HG02759 (cell line): ENCODE measurements around the gene FAM110D.

Source experiments
- ATAC-seq: cut with Tn5 transposase; IDR thresholded peaks from one replicate; pipeline ENCODE4 v1.9.1; 2021; ENCODE audit warnings: mild to moderate bottlenecking, moderate library complexity; ENCODE audit not compliant: unreplicated experiment

The FAM110D gene

DNA sequence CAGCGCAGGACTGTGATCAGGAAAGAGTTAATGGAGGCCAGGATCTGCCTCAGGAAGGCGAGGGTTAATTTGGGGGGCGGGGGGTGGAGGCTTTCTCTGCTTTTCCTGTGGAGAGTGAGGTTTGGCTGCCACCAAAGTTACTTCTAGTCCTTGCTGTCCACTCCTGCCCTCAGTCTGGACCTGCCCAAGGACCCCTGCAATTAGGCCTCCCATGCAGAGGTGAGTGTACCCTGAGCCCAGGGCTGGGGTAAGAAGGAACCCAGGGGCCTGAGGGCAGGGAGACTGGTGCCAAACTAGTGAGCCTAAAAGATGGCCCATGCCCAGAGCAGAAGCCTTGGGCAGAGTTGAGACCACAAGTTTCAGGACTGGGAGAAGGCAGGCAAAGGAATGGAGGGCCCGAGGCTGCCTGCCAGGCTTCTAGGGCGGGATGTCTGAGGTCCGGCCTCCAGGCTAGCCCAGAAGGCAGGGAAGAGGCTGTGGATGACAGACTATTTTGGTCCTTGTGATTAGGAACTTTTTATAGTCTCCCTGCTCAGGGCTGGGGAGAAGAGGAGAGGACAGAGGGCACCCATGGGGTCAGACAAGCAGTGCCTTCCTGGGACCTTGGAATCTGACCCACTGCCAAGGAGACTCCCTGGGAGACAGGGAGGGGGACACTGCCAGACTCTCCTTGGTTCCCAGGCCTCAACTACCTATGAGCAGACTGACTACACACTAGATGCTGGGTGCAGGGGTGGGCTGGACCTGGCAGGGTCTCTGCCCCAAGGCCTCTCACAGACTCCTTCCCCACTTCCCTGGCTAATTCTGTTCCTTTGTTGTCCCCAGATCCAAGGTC, at the start of gene FAM110D:
FAM110D (plus strand) TSS at position 172 of the 835 bp plus-strand sequence. CDS start 2,213 bp downstream, outside the sequence.
- no peak for ATAC-seq

DNA sequence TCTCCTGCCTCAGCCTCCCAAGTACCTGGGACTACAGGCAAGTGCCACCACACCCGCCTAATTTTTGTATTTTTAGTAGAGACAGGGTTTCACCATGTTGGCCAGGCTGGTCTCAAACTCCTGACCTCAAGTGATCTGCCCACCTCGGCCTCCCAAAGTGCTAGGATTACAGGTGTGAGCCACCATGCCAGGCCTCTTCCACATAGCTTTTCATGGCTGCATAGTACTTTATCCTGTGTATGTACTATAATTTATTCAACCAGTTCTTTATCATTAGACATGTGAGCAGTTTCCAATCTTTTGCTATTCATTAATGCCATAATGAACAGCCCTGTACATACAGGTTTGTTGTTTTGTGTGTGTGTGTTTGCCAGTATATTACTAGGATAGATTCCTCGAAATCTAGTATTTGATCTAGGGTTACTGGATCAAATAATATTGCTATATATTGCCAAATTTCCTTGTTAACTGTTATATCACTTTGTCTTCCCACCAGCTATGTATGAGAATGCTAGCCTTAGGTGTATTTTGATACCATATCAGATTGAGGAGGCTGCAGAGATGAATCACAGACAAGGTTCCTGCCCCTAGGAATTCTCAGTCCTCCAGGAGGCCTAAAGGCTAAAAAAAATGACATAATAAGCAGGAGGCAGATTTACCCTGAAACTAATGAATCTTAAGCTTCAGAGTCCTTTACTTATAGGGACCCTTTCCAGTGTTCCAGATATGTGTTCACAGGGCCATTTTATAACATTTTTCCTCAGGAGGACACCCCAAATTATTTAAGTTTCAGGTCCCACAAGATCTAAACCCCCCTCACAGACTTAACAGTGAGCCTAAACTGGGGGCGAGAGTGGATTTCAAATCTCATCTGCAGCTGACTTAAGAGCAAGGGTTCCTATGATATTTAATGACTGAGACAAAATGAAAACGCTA, 49.4 kb upstream of the FAM110D start:
- ATAC-seq: no peak

DNA sequence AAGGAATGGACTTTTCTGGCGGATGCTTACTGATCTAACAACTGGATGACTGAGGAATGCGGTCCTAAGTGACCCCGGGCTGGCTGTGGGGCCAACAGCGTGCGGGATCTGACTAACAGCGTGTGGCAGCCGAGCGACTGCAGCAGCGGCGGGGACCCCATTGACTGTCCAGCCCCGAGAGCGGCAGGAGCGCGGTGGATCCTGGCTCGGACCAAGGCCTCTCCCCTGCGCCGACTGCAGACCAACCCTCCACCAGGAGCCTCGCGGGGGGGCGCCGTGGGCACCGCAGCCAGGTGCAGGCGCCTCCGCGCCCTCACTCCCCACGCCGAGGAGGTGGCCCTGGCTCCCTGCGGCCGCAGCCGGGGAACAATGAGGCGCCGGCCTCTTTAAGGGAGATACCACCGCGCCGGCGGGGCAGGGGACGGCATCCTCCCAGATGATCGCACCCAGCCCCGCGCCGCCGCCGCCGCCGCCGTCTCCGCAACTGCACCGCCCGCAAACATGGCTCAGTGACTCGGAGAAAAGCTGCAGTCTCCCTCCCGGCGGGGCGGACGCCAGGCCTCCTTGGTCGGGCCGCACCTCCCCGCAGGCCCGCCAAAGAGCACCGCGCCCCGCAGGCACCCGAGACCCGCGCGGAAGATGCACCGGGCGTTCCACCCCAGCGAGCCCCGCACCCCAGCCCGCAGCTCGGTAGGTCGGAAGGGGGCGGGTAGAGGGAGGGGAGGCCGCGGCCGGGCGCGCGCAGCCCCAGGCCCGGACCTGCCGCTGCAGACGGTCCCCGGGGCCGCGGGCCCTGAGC, 47.9 kb upstream of the FAM110D start:
- ATAC-seq: peak; percentile 42

DNA sequence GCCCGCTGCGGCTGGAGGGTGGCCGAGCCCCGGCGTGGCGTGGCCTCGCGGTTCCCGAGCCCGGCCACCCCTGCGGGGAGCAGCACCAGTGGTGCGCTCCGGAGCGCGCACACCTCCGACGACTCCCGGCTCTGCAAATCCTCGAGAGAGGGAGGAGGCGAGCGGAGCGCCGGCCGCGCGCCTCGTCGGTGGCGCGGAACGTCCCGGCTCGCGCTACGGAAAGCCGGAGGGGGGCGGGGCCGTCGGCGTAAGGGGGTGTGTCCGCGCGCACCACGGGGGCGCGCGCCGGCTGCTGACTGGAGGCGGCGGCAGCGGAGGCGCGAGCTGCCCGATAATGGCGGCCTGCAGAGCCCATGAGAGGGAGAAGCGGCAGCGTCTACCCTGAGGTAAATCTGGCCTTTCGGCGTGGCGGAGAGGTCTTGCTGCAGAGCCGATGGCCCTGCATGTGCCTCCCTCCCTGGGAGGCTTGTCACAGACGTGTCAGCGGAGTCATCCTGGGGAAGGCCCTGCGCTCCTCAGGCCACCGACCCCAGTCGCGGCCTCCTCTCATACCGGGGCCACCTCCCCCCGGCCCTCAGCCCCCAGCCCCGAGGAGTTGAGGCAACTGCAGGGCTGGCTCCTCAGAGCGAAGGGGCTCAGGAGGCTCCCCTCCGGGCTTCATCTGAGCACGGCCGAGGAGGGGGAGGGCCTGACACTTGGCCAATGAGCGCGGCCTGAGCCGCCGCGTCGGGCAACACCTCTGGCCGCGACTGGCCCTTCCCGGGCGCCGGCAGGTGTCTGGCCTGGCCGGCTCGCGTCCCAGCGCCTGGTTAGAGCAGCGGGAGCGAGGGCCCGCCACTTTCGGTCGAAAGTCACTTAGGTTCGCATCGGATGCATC, 47.1 kb upstream of the FAM110D start, which contains the start of gene PDIK1L:
PDIK1L (plus strand) TSS at position 295 of the 877 bp plus-strand sequence. CDS start 2,485 bp downstream, outside the sequence.
- peak; percentile 76 for ATAC-seq

DNA sequence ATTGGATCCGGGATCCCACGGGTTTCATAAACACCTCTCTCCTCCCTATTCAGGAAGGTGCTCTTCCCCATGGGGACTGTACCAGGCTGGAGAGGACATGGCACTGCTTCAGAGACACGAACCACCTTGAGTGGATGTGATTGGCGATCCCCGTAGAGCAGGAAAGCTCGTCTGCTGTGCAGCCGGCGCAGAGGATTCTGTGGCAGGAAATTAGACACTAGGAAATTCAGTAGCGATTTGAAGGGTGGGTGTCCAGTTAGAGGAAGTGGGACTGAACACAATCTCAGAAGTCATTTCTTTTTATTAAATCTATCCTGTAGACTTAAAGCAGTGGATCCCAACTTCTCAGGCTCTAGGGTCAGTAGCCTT, 46.5 kb upstream of the FAM110D start:
- ATAC-seq: peak; percentile 2

DNA sequence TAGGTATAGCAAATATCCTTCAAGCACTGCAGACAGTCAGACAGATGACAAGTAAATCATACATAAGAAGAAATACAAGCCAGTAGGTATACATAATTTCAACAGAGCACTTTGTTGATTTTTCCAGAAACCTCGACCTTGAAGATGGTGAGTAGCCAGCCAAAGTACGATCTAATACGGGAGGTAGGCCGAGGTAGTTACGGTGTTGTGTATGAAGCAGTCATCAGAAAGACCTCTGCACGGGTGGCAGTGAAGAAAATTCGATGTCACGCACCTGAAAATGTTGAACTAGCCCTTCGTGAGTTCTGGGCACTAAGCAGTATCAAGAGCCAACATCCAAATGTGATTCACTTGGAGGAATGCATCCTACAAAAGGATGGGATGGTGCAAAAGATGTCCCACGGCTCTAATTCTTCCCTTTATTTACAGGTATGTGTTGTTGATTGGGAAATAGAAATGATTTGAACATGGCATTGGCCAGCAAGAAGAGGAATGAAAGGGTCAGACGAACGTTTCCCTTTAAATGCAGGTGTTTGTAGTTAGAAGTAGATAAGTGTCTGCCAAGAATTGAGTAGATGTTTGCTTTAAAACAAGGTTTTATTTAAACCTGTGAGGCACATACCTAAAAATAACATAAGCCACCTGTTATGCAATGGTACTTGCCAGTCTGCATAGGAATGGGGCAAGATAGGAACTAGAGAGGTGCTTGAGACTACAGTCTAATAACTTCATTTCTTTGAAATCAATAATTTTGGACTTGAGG, 44.5 kb upstream of the FAM110D start:
- ATAC-seq: no peak

DNA sequence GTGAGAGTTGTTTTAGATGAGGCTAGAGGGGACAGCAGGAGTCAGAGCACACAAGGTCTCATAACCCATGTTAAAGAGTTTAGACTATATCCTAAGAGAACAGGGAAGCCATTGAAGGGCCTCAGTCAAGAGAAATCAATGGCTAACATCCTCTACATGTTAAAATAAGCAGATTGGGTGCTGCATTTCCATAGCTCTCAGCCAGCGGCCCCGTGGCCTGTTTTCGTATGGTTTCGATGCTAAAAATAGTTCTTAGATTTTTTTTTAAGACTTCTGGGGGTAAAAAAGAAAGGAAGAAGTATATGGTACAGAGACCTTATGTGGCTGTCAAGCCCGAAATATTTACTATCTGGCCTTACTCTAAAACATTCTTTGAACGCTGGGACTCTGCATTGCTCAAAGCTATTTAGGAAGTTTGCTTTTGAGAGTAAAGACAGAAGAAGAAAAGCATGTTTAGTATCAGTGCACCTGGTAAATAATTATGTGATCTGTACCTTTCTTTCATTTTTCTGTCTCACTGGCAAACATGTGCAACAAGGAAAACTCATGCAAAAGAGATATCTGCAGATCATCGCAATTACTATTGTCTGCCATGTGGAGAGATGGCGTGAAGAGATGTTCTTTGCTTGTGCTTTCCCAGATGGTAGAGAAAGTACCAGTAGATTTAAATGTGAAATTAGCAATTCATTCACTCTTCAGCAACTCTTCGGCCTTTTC, 38.8 kb upstream of the FAM110D start:
- ATAC-seq: no peak

DNA sequence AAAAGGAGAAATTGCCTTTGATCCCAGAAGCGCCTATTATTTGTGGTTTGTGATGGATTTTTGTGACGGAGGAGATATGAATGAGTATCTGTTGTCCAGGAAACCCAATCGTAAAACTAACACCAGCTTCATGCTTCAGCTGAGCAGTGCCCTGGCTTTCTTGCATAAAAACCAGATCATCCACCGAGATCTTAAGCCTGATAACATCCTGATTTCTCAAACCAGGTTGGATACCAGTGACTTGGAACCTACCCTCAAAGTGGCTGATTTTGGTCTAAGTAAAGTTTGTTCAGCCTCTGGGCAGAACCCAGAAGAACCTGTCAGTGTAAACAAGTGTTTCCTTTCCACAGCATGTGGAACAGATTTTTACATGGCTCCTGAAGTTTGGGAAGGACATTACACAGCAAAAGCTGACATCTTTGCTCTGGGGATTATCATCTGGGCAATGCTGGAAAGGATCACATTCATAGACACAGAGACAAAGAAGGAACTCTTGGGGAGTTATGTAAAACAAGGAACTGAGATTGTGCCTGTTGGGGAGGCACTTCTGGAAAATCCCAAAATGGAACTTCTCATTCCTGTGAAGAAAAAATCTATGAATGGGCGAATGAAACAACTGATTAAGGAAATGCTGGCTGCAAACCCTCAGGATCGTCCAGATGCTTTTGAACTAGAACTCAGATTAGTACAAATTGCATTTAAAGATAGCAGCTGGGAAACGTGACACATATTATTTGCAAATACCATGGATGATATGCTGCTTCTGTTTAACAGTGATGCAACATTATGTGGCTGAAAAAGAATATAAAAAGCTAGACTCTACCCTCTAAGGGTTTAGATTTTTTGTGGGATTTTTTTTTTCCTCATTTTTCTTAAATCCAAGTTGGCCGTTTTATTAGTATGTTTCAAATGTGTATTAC, 36.8 kb upstream of the FAM110D start:
- no peak for ATAC-seq

DNA sequence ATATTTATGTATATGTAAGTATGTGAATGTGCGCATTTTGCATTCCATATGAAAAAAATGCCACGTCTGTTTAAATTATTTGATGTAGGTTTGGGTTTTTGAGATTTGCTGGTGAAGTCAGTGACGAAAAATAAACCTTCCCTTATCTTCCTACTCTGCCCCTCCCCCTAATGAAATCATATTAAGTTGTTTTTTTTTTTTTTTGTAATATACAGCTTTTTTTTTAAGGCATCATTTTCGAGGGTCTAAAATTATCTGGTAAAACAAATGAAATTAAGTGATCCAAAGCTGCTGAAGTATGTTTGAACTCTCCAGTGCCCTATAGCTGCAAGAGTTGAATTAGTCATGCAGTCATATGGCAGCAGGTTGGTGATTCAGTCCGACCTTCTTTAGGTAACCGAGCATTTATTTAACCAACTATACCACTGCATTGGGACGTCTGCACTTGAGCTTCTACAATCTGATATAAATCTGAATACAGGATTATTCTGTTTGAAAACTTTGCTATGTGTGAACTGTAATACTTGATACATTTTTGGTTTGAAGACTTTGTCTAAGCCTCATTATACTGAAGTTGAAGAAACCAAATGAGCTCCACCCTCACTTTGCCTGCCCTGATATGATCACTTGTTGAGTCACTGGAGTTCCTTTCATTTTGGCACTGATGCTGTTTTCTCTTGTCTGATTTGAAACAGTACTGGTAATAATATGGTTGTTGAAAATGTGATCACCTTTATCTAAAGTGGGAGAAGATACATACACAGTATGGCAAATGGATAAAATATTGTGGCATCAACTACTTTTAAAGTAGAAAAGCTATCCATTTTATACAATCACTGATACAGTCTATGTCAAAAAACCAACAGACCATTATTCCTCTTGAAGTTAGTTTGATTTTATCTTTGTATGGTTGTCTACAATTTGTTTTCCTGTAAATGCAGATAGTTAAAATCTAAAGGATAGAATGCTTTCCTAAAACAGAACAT, 35.6 kb upstream of the FAM110D start:
- ATAC-seq: no peak

DNA sequence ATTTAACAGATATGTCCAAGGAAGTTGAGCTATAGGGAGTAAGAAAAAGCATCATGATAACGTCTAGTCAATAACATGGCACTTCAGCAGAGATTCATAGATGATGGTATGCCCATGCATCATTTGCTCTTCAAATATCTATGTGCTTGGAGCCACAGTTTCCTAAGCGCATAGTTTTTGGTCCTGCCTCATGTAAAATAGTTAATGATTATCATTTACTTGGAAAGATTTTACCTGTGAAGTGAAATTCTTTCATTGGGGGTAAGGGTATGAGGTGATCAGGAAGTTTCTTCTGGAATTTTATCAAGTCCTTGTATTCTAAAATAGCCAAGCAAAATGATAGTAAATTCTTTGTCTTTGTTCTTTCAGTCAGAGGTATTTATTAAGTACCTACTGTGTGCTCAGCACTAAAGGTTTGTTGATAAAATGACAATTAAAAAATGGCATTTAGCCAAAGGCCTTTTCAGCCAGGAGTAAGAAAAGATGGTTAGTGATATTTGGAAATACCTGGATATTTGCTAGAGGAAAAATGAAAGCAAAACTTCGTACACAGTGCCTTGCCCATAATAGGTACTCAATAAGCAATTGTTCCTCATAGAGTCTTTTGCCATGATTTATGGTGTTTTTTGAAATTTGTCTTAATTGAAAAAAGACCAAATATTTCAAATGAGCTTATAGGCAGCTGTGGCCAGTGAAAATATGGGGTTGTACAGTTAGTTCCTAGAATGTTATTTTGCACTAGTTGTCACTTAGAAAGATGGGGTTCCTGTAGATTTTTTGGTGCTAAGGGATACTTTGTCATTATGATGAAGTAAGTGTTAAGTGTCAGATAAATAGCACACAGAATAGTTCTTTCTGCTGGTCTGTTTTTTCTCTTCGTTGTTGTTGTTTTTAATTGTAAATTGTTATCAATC, 34.2 kb upstream of the FAM110D start:
- ATAC-seq: no peak

DNA sequence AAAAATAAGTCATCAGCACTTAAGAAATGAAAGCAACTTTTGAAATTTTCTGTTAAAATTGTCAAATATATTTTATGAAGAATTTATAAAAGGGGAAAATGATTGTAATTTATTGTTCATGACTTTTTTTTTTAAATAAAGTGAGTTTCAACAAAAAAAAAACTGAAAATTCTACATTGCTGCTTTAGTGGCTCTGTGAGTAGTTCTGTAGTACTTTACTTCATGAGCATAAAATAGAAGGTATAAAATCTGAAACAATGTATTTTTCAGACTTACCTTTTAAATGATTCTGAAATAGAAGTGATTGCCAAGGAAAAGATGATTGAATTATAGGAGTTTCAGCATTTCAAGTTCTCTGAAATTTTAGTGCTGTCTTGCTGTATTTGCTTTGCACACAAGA, 33.5 kb upstream of the FAM110D start:
- ATAC-seq: no peak

DNA sequence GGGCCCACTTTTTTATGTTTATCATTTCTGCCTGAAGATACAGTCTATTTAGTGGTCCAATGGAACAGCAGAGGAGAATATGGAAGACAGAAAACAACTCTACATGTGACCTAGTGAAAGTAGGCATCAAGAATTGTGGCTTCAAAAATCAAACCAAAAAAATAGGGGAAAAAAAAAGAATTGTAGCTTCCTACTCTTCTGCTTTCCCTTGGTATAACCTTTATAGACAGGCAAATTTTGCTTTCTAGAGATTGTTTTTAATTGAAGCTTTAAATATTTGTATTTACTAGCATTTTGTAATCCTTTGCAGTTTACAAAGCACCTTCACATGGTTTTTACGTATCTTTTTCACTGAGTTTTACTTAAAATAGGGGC, 32.9 kb upstream of the FAM110D start:
- ATAC-seq: no peak

DNA sequence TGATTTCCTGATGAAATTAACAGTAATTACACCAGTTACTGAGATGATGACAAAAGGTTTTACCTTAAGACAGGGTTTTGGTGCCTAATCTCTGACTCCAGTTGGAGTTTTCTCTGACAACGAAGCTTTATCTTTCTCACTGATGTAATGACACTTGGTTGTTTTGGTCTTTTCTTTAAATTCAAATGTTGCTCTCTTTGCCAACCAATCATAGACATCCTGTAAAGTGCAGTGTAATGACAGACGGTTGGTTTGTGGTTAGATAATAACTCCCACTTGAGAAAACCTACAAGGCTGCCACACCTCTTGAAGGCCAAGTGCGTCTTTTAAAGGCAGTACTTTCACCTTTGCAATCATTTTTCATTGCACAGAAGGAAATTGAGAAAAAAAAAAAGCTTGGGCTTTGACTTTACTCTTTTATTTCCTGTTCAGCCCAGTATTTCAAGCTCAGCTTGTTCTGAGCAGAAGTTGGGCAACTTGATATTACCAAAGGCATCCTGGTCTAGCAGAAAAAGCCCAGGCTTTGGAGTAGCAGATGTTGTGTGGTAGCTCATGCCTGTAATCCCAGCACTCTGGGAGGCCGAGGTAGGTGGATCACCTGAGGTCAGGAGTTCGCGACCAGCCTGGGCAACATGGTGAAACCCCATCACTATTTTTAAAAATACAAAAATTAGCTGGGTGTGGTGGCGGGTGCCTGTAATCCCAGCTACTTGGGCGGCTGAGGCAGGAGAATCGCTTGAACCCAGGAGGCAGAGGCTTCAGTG, 32.4 kb upstream of the FAM110D start:
- ATAC-seq: peak; percentile 55
